ENCODE measurements around the gene SNRNP27. TPM values are rescaled to one million over a fixed set of nuclear protein-coding genes. Genes with fewer than 3 reads are reported as not detected.

The SNRNP27 gene
- total RNA-seq: 10 to 100 TPM; 30.8 to 34.8 TPM

- TF ChIP-seq CTCF (IDR thresholded peaks at IDR 0.05): no peak
Measured at GRCh38 chr2:69893684-69894551, at the start of gene SNRNP27. TSS of gene SNRNP27 (plus strand) at chr2:69893956. CDS start at chr2:69893985, 29 bp downstream.

GRCh38 chr2:69843993-69844392, 49.8 kb upstream of the SNRNP27 start:
- intact Hi-C loops (cut with DNase I): no loop called here
- TF ChIP-seq CTCF (IDR thresholded peaks at IDR 0.05): no peak
- H3K36me3 ChIP-seq: peaks cover 4% of the 10 kb centered on the region

More at GRCh38 chr2:69893684-69894551, at the start of gene SNRNP27:
- DNase-seq: peak; percentile 83
- peak within 1 kb of the TSS; percentile 90 to 92 for H3K9ac ChIP-seq (ENCODE audit: low read depth in 2 of 2, low read length in 2 of 2)
- H3K27ac ChIP-seq: peak within 1 kb of the TSS; percentile 45
- intact Hi-C loops (cut with DNase I): loop anchor here (10.0 kb wide), 1 partner anchor 169 kb away; no protein-coding TSS in a partner anchor
- H3K4me1 ChIP-seq: peaks cover 3% of the 10 kb centered on the region
- H3K36me3 ChIP-seq: peaks cover 4% of the 10 kb centered on the region
- no peaks in the 10 kb centered on the region for H3K27me3 ChIP-seq
- H3K9me3 ChIP-seq: no peaks in the 10 kb centered on the region
- H3K4me3 ChIP-seq: peak within 1 kb of the TSS; percentile 58

GRCh38 chr2:69844560-69844959, 49.2 kb upstream of the SNRNP27 start:
- H3K9me3 ChIP-seq: no peaks in the 10 kb centered on the region
- no peak overlapping the region for H3K9ac ChIP-seq (ENCODE audit: low read depth in 2 of 2, low read length in 2 of 2)
- DNase-seq: no peak
- no peaks in the 10 kb centered on the region for H3K27me3 ChIP-seq
- H3K27ac ChIP-seq: no peak overlapping the region
- TF ChIP-seq CTCF (IDR thresholded peaks at IDR 0.05): no peak
- H3K4me3 ChIP-seq: no peak overlapping the region
- H3K36me3 ChIP-seq: peaks cover 4% of the 10 kb centered on the region
- no peaks in the 10 kb centered on the region for H3K4me1 ChIP-seq
- intact Hi-C loops (cut with DNase I): no loop called here

More at GRCh38 chr2:69843993-69844392, 49.8 kb upstream of the SNRNP27 start:
- Histone ChIP-seq H3K27ac (no peak overlapping the region), H3K9me3 (no peaks in the 10 kb centered on the region), H3K27me3 (no peaks in the 10 kb centered on the region), H3K4me1 (no peaks in the 10 kb centered on the region), H3K4me3 (no peak overlapping the region), H3K9ac (ENCODE audit: low read depth in 2 of 2, low read length in 2 of 2) (no peak overlapping the region)
- DNase-seq: no peak

GRCh38 chr2:69846182-69847067, 47.3 kb upstream of the SNRNP27 start:
- no peak overlapping the region for H3K9ac ChIP-seq (ENCODE audit: low read depth in 2 of 2, low read length in 2 of 2)
- no peak overlapping the region for H3K4me3 ChIP-seq
- intact Hi-C loops (cut with DNase I): no loop called here
- DNase-seq: no peak
- TF ChIP-seq CTCF (IDR thresholded peaks at IDR 0.05): no peak
- H3K27me3 ChIP-seq: no peaks in the 10 kb centered on the region
- H3K4me1 ChIP-seq: no peaks in the 10 kb centered on the region
- no peak overlapping the region for H3K27ac ChIP-seq
- H3K9me3 ChIP-seq: no peaks in the 10 kb centered on the region
- peaks cover 9% of the 10 kb centered on the region for H3K36me3 ChIP-seq

GRCh38 chr2:69847068-69847828, 46.5 kb upstream of the SNRNP27 start:
- H3K36me3 ChIP-seq: peaks cover 9% of the 10 kb centered on the region
- H3K9ac ChIP-seq (ENCODE audit: low read depth in 2 of 2, low read length in 2 of 2): no peak overlapping the region
- no peaks in the 10 kb centered on the region for H3K4me1 ChIP-seq
- no peaks in the 10 kb centered on the region for H3K27me3 ChIP-seq
- H3K4me3 ChIP-seq: no peak overlapping the region
- no peaks in the 10 kb centered on the region for H3K9me3 ChIP-seq
- H3K27ac ChIP-seq: no peak overlapping the region
- DNase-seq: no peak
- TF ChIP-seq CTCF (IDR thresholded peaks at IDR 0.05): no peak
- intact Hi-C loops (cut with DNase I): no loop called here

All from colonic mucosa (tissue), 4 donors.